ENCODE data around the gene PRR7.

Gene PRR7

DNA sequence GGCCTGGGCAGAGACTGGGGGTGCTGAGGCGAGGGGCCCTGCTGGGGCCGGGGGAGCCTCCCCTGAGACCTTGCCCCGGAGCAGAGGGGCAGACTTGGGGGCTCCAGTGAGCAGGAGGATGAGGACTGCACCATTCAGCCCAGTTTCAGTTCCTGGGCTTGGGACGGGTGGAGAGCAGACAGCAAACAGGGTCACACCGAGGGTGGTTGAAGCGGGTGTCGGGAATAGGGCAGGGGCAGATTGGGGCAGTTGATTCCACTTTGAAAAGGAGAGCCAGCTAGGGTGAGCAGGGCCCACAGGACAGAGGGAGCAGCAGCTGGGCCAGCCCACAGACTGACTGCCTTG lies 15.7 kb upstream of the PRR7 start:
- H3K9me3 ChIP-seq: no peaks in the 10 kb centered on the region
- H3K27me3 ChIP-seq: no peaks in the 10 kb centered on the region
- TF ChIP-seq CTCF (IDR thresholded peaks at IDR 0.05; ENCODE audit: low read depth, low read length): no peak
- DNase-seq: no peak
- peaks cover 43% of the 10 kb centered on the region for H3K36me3 ChIP-seq
- H3K4me1 ChIP-seq: peaks cover 15% of the 10 kb centered on the region
- H3K4me3 ChIP-seq (ENCODE audit: low read depth, low read length): no peak overlapping the region

DNA sequence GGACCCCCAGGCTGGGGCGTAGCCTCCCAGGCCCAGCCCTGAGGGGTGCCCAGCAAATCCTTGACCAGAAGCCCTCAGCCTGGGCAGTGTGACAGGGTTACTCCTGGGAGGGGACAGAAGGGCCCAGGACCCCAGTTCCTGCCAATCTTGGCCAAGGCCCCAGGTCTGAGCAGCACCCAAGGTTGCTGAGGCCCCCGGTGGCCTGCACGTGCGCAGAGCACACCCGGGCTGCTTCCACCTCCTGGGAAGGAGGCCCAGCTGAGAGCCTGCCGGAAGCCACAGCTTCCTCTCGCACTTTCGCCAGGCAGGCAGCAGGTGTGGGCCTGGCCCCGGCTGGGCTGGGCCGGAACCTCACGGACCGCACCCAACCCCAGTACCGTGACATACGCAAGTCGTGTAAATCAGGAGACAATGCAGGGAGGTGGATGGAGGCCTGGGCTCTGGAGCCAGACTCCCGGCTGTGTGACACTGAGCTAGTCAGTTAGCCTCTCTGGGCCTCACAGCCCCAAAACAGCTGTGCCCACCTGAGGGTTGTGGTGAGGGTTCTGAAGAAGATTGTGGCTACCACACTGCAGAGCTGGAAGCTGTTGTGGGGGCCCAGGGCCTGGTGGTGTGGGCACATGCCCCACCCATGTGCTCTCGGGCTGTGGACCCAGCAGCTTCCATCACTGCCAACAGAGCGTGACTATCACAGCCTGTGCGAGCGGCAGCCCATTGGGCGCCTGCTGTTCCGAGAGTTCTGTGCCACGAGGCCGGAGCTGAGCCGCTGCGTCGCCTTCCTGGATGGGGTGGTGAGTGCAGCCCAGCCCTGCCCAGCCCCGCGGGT lies 15.1 kb upstream of the PRR7 start:
- Histone ChIP-seq H3K27me3 (no peaks in the 10 kb centered on the region), H3K9me3 (no peaks in the 10 kb centered on the region), H3K36me3 (peaks cover 43% of the 10 kb centered on the region), H3K4me3 (ENCODE audit: low read depth, low read length) (no peak overlapping the region), H3K4me1 (peaks cover 15% of the 10 kb centered on the region)
- no peak for TF ChIP-seq CTCF (IDR thresholded peaks at IDR 0.05; ENCODE audit: low read depth, low read length)
- DNase-seq: peak; percentile 79

GRCh38 chr5:177432143-177432838 lies 14.3 kb upstream of the PRR7 start:
- TF ChIP-seq CTCF (IDR thresholded peaks at IDR 0.05; ENCODE audit: low read depth, low read length): no peak

GRCh38 chr5:177432839-177433657 lies 13.6 kb upstream of the PRR7 start:
- DNase-seq: no peak
- H3K27me3 ChIP-seq: no peaks in the 10 kb centered on the region
- no peak for TF ChIP-seq CTCF (IDR thresholded peaks at IDR 0.05; ENCODE audit: low read depth, low read length)
- H3K4me1 ChIP-seq: peaks cover 15% of the 10 kb centered on the region
- no peak overlapping the region for H3K4me3 ChIP-seq (ENCODE audit: low read depth, low read length)
- no peaks in the 10 kb centered on the region for H3K9me3 ChIP-seq
- peaks cover 52% of the 10 kb centered on the region for H3K36me3 ChIP-seq

More at GRCh38 chr5:177432143-177432838, 14.3 kb upstream of the PRR7 start:
- DNase-seq: peak; percentile 46
- H3K4me1 ChIP-seq: peaks cover 15% of the 10 kb centered on the region
- peaks cover 45% of the 10 kb centered on the region for H3K36me3 ChIP-seq
- no peaks in the 10 kb centered on the region for H3K27me3 ChIP-seq
- no peaks in the 10 kb centered on the region for H3K9me3 ChIP-seq
- H3K4me3 ChIP-seq (ENCODE audit: low read depth, low read length): no peak overlapping the region

GRCh38 chr5:177433658-177434217 lies 12.9 kb upstream of the PRR7 start:
- no peaks in the 10 kb centered on the region for H3K9me3 ChIP-seq
- H3K27me3 ChIP-seq: no peaks in the 10 kb centered on the region
- TF ChIP-seq CTCF (IDR thresholded peaks at IDR 0.05; ENCODE audit: low read depth, low read length): no peak
- H3K4me3 ChIP-seq (ENCODE audit: low read depth, low read length): no peak overlapping the region
- DNase-seq: no peak
- H3K4me1 ChIP-seq: peaks cover 15% of the 10 kb centered on the region
- H3K36me3 ChIP-seq: peaks cover 56% of the 10 kb centered on the region
